ENCODE data around the gene AIDA.

- no peak for TF ChIP-seq POLR2A (IDR thresholded peaks at IDR 0.05)
- no peak for TF ChIP-seq CTCF (IDR thresholded peaks at IDR 0.05)
- no peak for TF ChIP-seq POLR2AphosphoS5 (IDR thresholded peaks at IDR 0.05)
- TF ChIP-seq EP300 (IDR thresholded peaks at IDR 0.05), result no peak
These were observed 85.1 kb downstream of the AIDA start for GRCh38 chr1:222627232-222627631.
